Measurements from ENCODE around the gene RET. TPM values are rescaled to one million over a fixed set of nuclear protein-coding genes. Genes with fewer than 3 reads are reported as not detected.

Gene RET
- total RNA-seq, 2 experiments from 2014 or later: 0.36 TPM; not detected in 1

DNA sequence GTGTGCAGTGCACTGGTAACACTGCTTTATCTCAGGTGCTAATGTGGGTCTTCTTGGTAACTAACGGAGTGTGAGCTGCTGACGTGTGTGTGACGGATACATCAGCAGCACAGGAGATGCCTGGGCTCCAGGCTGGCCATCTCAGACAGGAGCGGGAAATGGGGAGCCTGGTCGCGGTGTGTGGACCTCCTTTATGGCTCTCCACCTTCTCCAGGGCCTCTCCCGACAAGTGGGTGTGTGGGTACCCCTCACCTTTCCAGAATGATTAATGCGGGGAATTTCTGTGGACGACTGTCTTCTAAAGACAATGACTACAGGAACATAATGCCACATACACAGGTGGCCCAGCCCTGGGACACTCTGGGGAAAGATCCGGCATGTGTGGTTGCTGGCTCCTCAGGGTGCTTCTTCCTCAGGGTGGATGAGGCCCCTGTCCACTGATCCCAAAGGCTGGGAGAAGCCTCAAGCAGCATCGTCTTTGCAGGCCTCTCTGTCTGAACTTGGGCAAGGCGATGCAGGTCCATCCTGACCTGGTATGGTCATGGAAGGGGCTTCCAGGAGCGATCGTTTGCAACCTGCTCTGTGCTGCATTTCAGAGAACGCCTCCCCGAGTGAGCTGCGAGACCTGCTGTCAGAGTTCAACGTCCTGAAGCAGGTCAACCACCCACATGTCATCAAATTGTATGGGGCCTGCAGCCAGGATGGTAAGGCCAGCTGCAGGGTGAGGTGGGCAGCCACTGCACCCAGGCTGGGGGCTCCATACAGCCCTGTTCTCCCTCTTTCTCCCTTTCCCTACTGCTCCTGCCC, 41.1 kb downstream of the RET start:
- Mint-ChIP-seq H3K36me3 (ENCODE audit: low read depth) (no peaks in the 10 kb centered on the region), H3K27me3 (ENCODE audit: low read depth) (no peaks in the 10 kb centered on the region), H3K9me3 (no peaks in the 10 kb centered on the region), H3K4me3 (no peak overlapping the region), H3K27ac (no peak overlapping the region), H3K4me1 (ENCODE audit: low read depth) (peaks cover 16% of the 10 kb centered on the region)
- intact Hi-C loops (cut with micrococcal nuclease): no loop called here
- no peak for DNase-seq
- CTCF ChIA-PET: no interaction called here

- Mint-ChIP-seq H3K27ac (no peak overlapping the region), H3K4me3 (no peak overlapping the region), H3K9me3 (no peaks in the 10 kb centered on the region), H3K36me3 (ENCODE audit: low read depth) (no peaks in the 10 kb centered on the region), H3K4me1 (ENCODE audit: low read depth) (peaks cover 16% of the 10 kb centered on the region), H3K27me3 (ENCODE audit: low read depth) (no peaks in the 10 kb centered on the region)
- CTCF ChIA-PET: no interaction called here
- intact Hi-C loops (cut with micrococcal nuclease): no loop called here
- no peak for DNase-seq
These were observed 42.0 kb downstream of the RET start for GRCh38 chr10:43118631-43119415.

- intact Hi-C loops (cut with micrococcal nuclease): loop anchor here (2.0 kb wide), 3 partner anchors 85 to 319 kb away; no protein-coding TSS in a partner anchor
- no peak for DNase-seq
- peaks cover 16% of the 10 kb centered on the region for H3K4me1 Mint-ChIP-seq (ENCODE audit: low read depth)
These were observed 42.7 kb downstream of the RET start for GRCh38 chr10:43119416-43120115.

GRCh38 chr10:43120116-43120928, 43.5 kb downstream of the RET start:
- DNase-seq: no peak
- peak overlapping the region; percentile 77 for H3K27ac Mint-ChIP-seq
- no peaks in the 10 kb centered on the region for H3K27me3 Mint-ChIP-seq (ENCODE audit: low read depth)
- H3K9me3 Mint-ChIP-seq: no peaks in the 10 kb centered on the region
- H3K4me3 Mint-ChIP-seq: no peak overlapping the region
- CTCF ChIA-PET: interaction anchor here (1.0 to 2.1 kb wide), 5 partner anchors 12 to 83 kb away, joined by 3 to 9 read pairs (median 4); partner anchors contain the start of gene CSGALNACT2
- intact Hi-C loops (cut with micrococcal nuclease): loop anchor here (2.0 kb wide), 3 partner anchors 84 to 320 kb away; no protein-coding TSS in a partner anchor
- no peaks in the 10 kb centered on the region for H3K36me3 Mint-ChIP-seq (ENCODE audit: low read depth)
- peaks cover 16% of the 10 kb centered on the region for H3K4me1 Mint-ChIP-seq (ENCODE audit: low read depth)

More at GRCh38 chr10:43119416-43120115, 42.7 kb downstream of the RET start:
- Mint-ChIP-seq H3K4me3 (no peak overlapping the region), H3K27me3 (ENCODE audit: low read depth) (no peaks in the 10 kb centered on the region), H3K36me3 (ENCODE audit: low read depth) (no peaks in the 10 kb centered on the region), H3K27ac (no peak overlapping the region), H3K9me3 (no peaks in the 10 kb centered on the region)
- CTCF ChIA-PET: interaction anchor here (1.2 kb wide), 1 partner anchor 19 kb away, joined by 4 read pairs; the partner anchor contains the start of gene CSGALNACT2

- peaks cover 16% of the 10 kb centered on the region for H3K4me1 Mint-ChIP-seq (ENCODE audit: low read depth)
- peak; percentile 91 for DNase-seq
- CTCF ChIA-PET: interaction anchor here (1.0 to 2.1 kb wide), 5 partner anchors 11 to 83 kb away, joined by 3 to 9 read pairs (median 4); partner anchors contain the start of gene CSGALNACT2
- no peaks in the 10 kb centered on the region for H3K9me3 Mint-ChIP-seq
- no peaks in the 10 kb centered on the region for H3K36me3 Mint-ChIP-seq (ENCODE audit: low read depth)
- intact Hi-C loops (cut with micrococcal nuclease): loop anchor here (1.0 to 2.0 kb wide), 7 partner anchors 8 to 483 kb away; partner anchors contain the start of gene ZNF33B
- no peaks in the 10 kb centered on the region for H3K27me3 Mint-ChIP-seq (ENCODE audit: low read depth)
- H3K4me3 Mint-ChIP-seq: no peak overlapping the region
- peak overlapping the region; percentile 77 for H3K27ac Mint-ChIP-seq
These were observed 44.1 kb downstream of the RET start for GRCh38 chr10:43120929-43121314.

GRCh38 chr10:43121444-43121843, 44.6 kb downstream of the RET start:
- peak overlapping the region; percentile 77 for H3K27ac Mint-ChIP-seq
- H3K36me3 Mint-ChIP-seq (ENCODE audit: low read depth): no peaks in the 10 kb centered on the region
- peak; percentile 43 for DNase-seq
- H3K4me1 Mint-ChIP-seq (ENCODE audit: low read depth): peaks cover 16% of the 10 kb centered on the region
- intact Hi-C loops (cut with micrococcal nuclease): loop anchor here (1.0 to 2.0 kb wide), 7 partner anchors 8 to 483 kb away; partner anchors contain the start of gene ZNF33B
- no peaks in the 10 kb centered on the region for H3K9me3 Mint-ChIP-seq
- no peak overlapping the region for H3K4me3 Mint-ChIP-seq
- H3K27me3 Mint-ChIP-seq (ENCODE audit: low read depth): no peaks in the 10 kb centered on the region
- CTCF ChIA-PET: interaction anchor here (1.0 to 2.1 kb wide), 4 partner anchors 11 to 82 kb away, joined by 3 to 9 read pairs (median 4); no protein-coding TSS in a partner anchor

DNA sequence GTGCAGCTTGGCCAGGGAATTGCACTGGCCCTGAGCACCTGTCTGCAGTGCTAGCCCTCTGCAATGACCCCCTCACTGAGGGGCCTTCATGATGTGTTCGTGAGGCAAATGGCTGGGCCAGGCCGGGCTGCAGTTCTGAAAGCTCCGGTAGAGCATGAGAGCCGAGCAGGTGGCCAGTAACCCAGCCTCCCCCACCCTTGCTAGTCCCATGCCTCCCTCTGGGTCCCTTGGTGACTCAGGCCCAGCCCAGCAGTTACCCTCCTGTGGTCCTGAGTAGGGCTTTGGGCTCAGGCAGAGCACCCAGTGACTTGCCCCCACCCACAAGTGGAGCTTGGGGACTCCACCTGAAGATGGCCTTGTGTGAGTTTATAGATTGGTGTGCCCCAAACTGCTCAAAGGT, 45.2 kb downstream of the RET start:
- intact Hi-C loops (cut with micrococcal nuclease): no loop called here
- H3K4me1 Mint-ChIP-seq (ENCODE audit: low read depth): peaks cover 16% of the 10 kb centered on the region
- H3K36me3 Mint-ChIP-seq (ENCODE audit: low read depth): no peaks in the 10 kb centered on the region
- H3K27me3 Mint-ChIP-seq (ENCODE audit: low read depth): no peaks in the 10 kb centered on the region
- CTCF ChIA-PET: interaction anchor here (1.7 to 2.1 kb wide), 2 partner anchors 10 to 16 kb away, joined by 5 to 9 read pairs; no protein-coding TSS in a partner anchor
- no peak for DNase-seq
- no peak overlapping the region for H3K4me3 Mint-ChIP-seq
- H3K27ac Mint-ChIP-seq: no peak overlapping the region
- H3K9me3 Mint-ChIP-seq: no peaks in the 10 kb centered on the region

DNA sequence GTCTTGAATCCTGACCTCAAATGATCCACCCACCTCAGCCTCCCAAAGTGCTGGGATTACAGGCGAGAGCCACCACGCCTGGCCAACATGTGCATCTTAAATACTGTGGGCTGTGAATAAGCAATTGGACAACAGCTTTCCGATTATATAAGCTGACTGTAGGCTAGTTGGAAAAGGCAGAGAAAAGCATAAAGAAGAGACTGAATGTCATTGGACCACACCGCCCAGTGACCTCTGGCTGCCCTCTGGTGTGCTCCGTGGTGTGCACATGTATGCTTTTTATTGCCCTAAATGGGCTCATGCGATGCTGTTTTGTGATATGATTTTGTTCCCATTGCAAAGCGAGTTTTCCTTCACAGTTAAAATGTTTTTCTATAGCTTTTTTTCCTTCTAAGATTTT, 46.0 kb downstream of the RET start:
- Mint-ChIP-seq H3K27ac (no peak overlapping the region), H3K27me3 (ENCODE audit: low read depth) (no peaks in the 10 kb centered on the region), H3K9me3 (no peaks in the 10 kb centered on the region), H3K4me1 (ENCODE audit: low read depth) (peaks cover 18% of the 10 kb centered on the region), H3K36me3 (ENCODE audit: low read depth) (no peaks in the 10 kb centered on the region), H3K4me3 (no peak overlapping the region)
- no peak for DNase-seq
- CTCF ChIA-PET: no interaction called here
- intact Hi-C loops (cut with micrococcal nuclease): no loop called here

- Mint-ChIP-seq H3K4me3 (no peak overlapping the region), H3K36me3 (ENCODE audit: low read depth) (no peaks in the 10 kb centered on the region), H3K4me1 (ENCODE audit: low read depth) (peaks cover 18% of the 10 kb centered on the region), H3K27ac (no peak overlapping the region), H3K9me3 (no peaks in the 10 kb centered on the region), H3K27me3 (ENCODE audit: low read depth) (no peaks in the 10 kb centered on the region)
- no peak for DNase-seq
- CTCF ChIA-PET: no interaction called here
- intact Hi-C loops (cut with micrococcal nuclease): no loop called here
These were observed 46.7 kb downstream of the RET start for GRCh38 chr10:43123361-43124093.

DNA sequence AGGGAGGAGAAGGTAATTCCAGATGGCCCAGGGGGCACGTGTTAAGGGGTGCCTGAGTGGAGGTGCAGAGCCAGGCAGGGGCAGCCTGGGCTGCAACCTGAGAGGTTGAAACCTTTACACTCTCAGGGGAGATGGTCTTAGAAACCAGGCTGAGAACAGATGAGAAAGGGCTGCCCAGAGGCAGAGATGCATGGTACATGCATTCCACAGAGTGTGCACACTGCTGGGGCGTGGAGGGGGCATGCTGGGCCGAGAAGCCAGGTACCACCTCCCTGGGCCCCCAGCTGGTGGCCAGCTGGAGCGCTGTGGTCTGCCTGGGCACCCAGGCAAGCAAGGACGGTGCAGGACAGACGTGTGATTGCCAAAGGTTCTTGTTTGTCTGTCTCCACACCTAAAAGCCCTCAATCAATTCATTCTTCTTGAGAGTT, 47.2 kb downstream of the RET start:
- Mint-ChIP-seq H3K4me3 (no peak overlapping the region), H3K27me3 (ENCODE audit: low read depth) (no peaks in the 10 kb centered on the region), H3K36me3 (ENCODE audit: low read depth) (no peaks in the 10 kb centered on the region), H3K9me3 (no peaks in the 10 kb centered on the region), H3K4me1 (ENCODE audit: low read depth) (peaks cover 21% of the 10 kb centered on the region), H3K27ac (no peak overlapping the region)
- CTCF ChIA-PET: no interaction called here
- intact Hi-C loops (cut with micrococcal nuclease): no loop called here
- DNase-seq: no peak

Data from activated naive CD4-positive, alpha-beta T cell treated with anti-CD3 and anti-CD28 coated beads for 36 hours (primary cell).